GM12874 (cell line): ENCODE data around the gene CNTRL.

Experiments
- TF ChIP-seq, protein P1 (sequence below): IDR thresholded peaks from 2 replicates; pipeline ENCODE4 v1.5.1; 2011; ENCODE audit warnings: low read depth, mild to moderate bottlenecking, control low read depth, low read length, moderate library complexity; ENCODE audit not compliant: insufficient read depth

CNTRL gene

DNA sequence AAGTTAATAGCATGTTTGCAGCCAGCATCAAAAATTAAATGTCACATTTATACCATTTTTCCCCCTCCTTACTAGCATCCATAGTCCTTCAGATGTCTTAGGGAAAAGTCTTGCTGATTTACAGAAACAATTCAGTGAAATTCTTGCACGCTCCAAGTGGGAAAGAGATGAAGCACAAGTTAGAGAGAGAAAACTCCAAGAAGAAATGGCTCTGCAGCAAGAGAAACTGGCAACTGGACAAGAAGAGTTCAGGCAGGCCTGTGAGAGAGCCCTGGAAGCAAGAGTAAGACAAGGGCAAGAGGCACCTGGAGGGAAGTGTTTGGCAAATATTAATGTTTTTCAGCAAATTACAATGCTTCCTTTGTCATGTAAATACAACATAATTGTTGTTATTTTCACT is 66.6 kb downstream of the CNTRL start:
- TF ChIP-seq, protein P1, sequence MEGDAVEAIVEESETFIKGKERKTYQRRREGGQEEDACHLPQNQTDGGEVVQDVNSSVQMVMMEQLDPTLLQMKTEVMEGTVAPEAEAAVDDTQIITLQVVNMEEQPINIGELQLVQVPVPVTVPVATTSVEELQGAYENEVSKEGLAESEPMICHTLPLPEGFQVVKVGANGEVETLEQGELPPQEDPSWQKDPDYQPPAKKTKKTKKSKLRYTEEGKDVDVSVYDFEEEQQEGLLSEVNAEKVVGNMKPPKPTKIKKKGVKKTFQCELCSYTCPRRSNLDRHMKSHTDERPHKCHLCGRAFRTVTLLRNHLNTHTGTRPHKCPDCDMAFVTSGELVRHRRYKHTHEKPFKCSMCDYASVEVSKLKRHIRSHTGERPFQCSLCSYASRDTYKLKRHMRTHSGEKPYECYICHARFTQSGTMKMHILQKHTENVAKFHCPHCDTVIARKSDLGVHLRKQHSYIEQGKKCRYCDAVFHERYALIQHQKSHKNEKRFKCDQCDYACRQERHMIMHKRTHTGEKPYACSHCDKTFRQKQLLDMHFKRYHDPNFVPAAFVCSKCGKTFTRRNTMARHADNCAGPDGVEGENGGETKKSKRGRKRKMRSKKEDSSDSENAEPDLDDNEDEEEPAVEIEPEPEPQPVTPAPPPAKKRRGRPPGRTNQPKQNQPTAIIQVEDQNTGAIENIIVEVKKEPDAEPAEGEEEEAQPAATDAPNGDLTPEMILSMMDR: no peak

DNA sequence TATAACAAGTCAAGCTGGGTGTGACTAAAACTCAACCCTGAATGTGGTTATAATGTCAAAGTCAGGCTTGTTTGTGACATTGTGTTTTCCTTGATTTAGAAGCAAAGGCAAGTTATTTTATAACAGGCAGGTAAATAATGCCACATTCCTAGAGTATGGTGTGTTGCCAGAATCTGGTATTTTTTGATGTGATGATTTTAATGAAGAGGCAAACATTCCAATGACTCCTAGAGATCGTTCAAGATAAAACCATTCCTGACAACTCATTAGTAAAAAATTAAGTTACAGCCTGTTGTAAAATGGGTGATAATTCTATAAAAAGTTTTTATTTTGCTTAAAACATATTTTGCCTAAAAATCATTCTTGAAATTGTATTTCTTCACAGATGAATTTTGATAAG is 67.0 kb downstream of the CNTRL start:
- TF ChIP-seq, protein P1: no peak

DNA sequence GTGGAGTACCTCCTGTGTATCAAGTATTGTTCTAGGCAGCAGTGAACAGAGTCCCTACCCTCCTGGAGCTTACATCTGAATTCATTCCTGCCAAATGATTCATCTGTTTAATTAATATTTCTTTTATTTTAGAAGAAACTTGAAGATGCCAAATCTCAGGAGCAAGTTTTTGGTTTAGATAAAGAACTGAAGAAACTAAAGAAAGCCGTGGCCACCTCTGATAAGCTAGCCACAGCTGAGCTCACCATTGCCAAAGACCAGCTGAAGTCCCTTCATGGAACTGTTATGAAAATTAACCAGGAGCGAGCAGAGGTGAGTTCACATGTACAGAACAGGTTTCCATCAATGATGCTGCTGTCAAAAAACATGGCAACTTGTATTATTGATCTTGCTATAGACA is 69.0 kb downstream of the CNTRL start:
- TF ChIP-seq, protein P1: no peak

DNA sequence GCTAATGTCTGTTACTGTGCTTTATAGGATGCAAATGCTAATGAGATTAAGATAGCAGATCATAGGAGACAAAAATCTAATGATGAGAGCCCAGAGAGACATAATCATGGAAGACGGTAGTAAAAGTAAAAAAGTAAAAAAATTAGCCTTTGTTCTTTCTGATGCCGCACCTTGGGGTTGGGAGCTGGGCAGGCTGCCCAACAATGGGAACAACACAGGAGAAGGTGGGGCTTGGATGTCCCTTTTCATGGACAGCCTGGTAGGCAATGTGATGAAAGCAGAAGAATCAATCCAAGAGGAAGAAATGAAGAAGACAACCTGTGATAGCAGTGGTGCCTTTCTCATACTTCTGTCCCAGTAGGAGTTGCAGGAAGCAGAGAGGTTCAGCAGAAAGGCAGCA is 69.7 kb downstream of the CNTRL start:
- TF ChIP-seq, protein P1: no peak

DNA sequence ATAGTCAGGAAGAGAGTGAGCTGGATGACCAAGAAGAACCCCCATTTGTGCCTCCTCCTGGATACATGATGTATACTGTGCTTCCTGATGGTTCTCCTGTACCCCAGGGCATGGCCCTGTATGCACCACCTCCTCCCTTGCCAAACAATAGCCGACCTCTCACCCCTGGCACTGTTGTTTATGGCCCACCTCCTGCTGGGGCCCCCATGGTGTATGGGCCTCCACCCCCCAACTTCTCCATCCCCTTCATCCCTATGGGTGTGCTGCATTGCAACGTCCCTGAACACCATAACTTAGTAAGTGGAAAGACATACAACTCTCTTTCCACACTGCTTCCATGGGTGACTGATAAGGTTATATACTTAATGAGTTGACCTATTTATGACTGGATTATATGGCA is 75.4 kb downstream of the CNTRL start:
- TF ChIP-seq, protein P1: no peak

DNA sequence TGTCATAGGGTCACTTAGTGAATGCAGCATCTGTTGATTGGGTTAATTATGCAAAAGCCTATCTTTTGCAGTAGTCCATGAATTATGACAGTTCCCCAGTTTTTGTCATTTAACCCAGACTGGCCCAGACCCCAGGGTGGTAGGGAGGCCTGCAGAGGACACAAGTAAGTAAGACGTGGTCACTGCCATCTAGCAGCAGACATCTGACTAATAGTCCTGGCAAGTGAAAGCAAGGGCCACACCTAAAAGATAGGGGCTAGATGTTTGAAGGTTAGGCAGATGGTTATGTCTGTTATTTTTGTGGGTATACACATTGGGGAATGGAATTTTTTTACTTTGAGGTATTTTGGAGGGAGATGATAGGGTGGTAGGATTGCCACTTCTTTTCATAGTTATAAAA is 78.9 kb downstream of the CNTRL start:
- TF ChIP-seq, protein P1: no peak

DNA sequence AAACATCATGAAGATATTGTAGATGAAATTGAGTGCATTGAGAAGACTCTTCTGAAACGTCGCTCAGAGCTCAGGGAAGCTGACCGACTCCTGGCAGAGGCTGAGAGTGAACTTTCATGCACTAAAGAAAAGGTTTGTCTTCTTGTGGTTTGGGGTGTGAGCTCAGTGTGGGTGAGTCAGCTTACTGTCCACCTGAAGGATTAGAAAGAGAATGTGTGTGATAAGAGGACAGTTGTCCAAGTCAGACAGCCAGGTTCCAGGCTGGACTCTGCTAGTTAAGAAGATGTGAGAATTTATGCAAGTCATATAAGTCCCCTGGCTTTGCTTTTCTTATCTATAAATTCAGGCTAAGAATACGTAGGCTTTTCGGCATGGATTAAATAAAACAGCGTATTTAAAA is 80.0 kb downstream of the CNTRL start:
- TF ChIP-seq, protein P1: no peak

DNA sequence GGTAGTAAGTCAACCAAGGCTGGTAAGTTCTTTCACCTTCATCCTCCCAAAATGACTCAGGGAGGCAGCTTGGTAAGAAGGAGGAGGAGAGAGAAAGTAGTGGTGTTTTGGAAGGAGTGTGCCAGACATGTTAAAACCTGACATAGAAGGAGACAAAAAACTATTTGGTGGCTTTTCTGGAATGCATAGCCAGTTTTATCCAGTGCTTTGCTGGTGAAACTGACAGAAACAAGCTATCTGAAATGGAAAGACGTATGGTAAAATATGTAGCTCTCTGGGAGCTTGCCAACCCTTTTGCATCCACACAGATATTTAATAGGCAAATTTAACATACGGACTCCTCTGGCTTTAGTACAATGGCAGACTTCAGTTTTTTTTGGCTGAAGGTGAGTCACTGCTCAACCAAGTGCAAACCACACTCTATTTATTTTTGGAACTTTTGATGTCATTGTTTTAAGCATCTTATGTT is 81.5 kb downstream of the CNTRL start:
- TF ChIP-seq, protein P1: no peak
